Measurements from ENCODE around the gene FADS2. TPM values are rescaled to one million over a fixed set of nuclear protein-coding genes. Genes with fewer than 3 reads are reported as not detected.

The FADS2 gene
- total RNA-seq, 1 experiment from 2014 or later = 36.3 TPM

- intact Hi-C loops (cut with micrococcal nuclease; ENCODE audit: unreplicated experiment) = no loop called here
- Mint-ChIP-seq H3K4me1 (ENCODE audit: low read depth, unreplicated experiment) (no peaks in the 10 kb centered on the region), H3K27me3 (ENCODE audit: insufficient read depth, unreplicated experiment) (no peaks in the 10 kb centered on the region), H3K9me3 (ENCODE audit: unreplicated experiment) (no peaks in the 10 kb centered on the region), H3K4me3 (ENCODE audit: unreplicated experiment) (no peak overlapping the region), H3K36me3 (ENCODE audit: insufficient read depth, unreplicated experiment) (peaks cover 6% of the 10 kb centered on the region), H3K27ac (ENCODE audit: unreplicated experiment) (no peak overlapping the region)
- CTCF ChIA-PET = no interaction called here
- Histone ChIP-seq H3K4me1 (peaks cover 7% of the 10 kb centered on the region; the same call in 1 of the 2 replicates), H3K9me3 (no peaks in the 10 kb centered on the region), H3K27me3 (replicated peaks; ENCODE audit: control insufficient read depth, insufficient read depth, low read length) (no peaks in the 10 kb centered on the region), H3K36me3 (ENCODE audit: control insufficient read depth, insufficient read depth, low read length) (no peaks in the 10 kb centered on the region), H3K4me3 (ENCODE audit: low read depth, low read length) (no peak overlapping the region)
- no peak for DNase-seq
- BruUV-seq (replicated peaks) = no TSS peak
- POLR2A ChIA-PET = no interaction called here
- no peak for TF ChIP-seq CTCF (IDR thresholded peaks at IDR 0.05; ENCODE audit: insufficient read depth in 1 of 2, low read depth in 1 of 2, low read length in 1 of 2, severe bottlenecking in 1 of 2, unreplicated experiment in 1 of 2)
Observed at GRCh38 chr11:61862714-61863547, 34.8 kb downstream of the FADS2 start.

- intact Hi-C loops (cut with micrococcal nuclease; ENCODE audit: unreplicated experiment) = no loop called here
- ChIA-PET POLR2A (no interaction called here), CTCF (no interaction called here)
- Mint-ChIP-seq H3K4me1 (ENCODE audit: low read depth, unreplicated experiment) (no peaks in the 10 kb centered on the region), H3K27ac (ENCODE audit: unreplicated experiment) (no peak overlapping the region), H3K9me3 (ENCODE audit: unreplicated experiment) (no peaks in the 10 kb centered on the region), H3K36me3 (ENCODE audit: insufficient read depth, unreplicated experiment) (peaks cover 6% of the 10 kb centered on the region), H3K27me3 (ENCODE audit: insufficient read depth, unreplicated experiment) (no peaks in the 10 kb centered on the region), H3K4me3 (ENCODE audit: unreplicated experiment) (no peak overlapping the region)
- no peaks in the 10 kb centered on the region for H3K9me3 ChIP-seq
- BruUV-seq (replicated peaks) = no TSS peak
- H3K27me3 ChIP-seq (replicated peaks; ENCODE audit: control insufficient read depth, insufficient read depth, low read length) = no peaks in the 10 kb centered on the region
- TF ChIP-seq CTCF (IDR thresholded peaks at IDR 0.05; ENCODE audit: insufficient read depth in 1 of 2, low read depth in 1 of 2, low read length in 1 of 2, severe bottlenecking in 1 of 2, unreplicated experiment in 1 of 2) = no peak
- DNase-seq = no peak
- no peaks in the 10 kb centered on the region for H3K36me3 ChIP-seq (ENCODE audit: control insufficient read depth, insufficient read depth, low read length)
- H3K4me1 ChIP-seq = peaks cover 7% of the 10 kb centered on the region; the same call in 1 of the 2 replicates
- H3K4me3 ChIP-seq (ENCODE audit: low read depth, low read length) = no peak overlapping the region
Observed at GRCh38 chr11:61863548-61864081, 35.5 kb downstream of the FADS2 start.

- POLR2A ChIA-PET = no interaction called here
- intact Hi-C loops (cut with micrococcal nuclease; ENCODE audit: unreplicated experiment) = no loop called here
- no peaks in the 10 kb centered on the region for H3K27me3 ChIP-seq (replicated peaks; ENCODE audit: control insufficient read depth, insufficient read depth, low read length)
- H3K4me3 ChIP-seq (ENCODE audit: low read depth, low read length) = no peak overlapping the region
- peaks cover 12% of the 10 kb centered on the region for H3K4me1 ChIP-seq
- H3K9me3 ChIP-seq = no peaks in the 10 kb centered on the region
- H3K36me3 Mint-ChIP-seq (ENCODE audit: insufficient read depth, unreplicated experiment) = peaks cover 6% of the 10 kb centered on the region
- no peaks in the 10 kb centered on the region for H3K36me3 ChIP-seq (ENCODE audit: control insufficient read depth, insufficient read depth, low read length)
- H3K27ac Mint-ChIP-seq (ENCODE audit: unreplicated experiment) = no peak overlapping the region
- no TSS peak for BruUV-seq (replicated peaks)
- CTCF ChIA-PET = no interaction called here
- no peak for DNase-seq
- no peak for TF ChIP-seq CTCF (IDR thresholded peaks at IDR 0.05; ENCODE audit: insufficient read depth in 1 of 2, low read depth in 1 of 2, low read length in 1 of 2, severe bottlenecking in 1 of 2, unreplicated experiment in 1 of 2)
- no peak overlapping the region for H3K4me3 Mint-ChIP-seq (ENCODE audit: unreplicated experiment)
- H3K4me1 Mint-ChIP-seq (ENCODE audit: low read depth, unreplicated experiment) = no peaks in the 10 kb centered on the region
- H3K27me3 Mint-ChIP-seq (ENCODE audit: insufficient read depth, unreplicated experiment) = no peaks in the 10 kb centered on the region
- no peaks in the 10 kb centered on the region for H3K9me3 Mint-ChIP-seq (ENCODE audit: unreplicated experiment)
Observed at GRCh38 chr11:61864814-61865775, 37.0 kb downstream of the FADS2 start.

All from Caco-2 (cell line).